ENCODE measurements around the gene ANAPC7.

The ANAPC7 gene

DNA sequence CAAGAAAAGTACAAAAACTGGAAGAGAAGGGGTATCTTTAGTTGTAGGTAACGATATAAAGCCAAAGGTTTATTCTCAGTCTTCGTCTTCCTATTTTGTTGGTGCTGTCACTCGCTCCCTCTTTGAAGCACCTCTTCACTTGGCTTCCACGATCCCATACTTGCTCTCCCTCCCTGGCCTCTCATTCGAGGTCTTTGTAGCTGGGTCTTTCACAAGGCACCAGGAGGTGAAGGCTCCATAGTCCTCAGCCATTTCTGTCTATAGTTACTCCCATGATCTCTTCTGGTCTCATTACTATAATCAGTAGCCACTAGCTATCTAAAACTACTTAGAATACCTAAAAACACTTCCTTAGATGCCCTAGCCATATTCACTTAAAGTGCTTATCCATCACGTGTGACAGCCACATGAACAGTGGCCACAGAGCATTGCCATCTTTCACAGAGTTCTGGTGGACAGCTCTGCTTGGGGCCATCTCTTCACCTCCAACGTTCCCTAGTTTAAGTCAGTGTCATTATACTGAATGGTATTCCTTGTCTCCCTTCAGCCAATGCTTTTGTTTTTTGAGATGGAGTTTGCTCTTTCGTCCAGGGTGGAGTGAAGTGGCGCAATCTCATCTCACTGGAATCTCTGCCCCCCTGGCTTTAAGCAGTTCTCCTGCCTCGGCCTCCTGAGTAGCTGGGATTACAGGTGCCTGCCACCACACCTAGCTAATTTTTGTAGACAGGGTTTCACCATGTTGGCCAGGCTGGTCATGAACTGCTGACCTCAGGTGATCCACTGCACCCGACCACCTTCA lies 65.4 kb downstream of the ANAPC7 start (continued):
- no peak for TF ChIP-seq INSM2 (tag by site-specific recombination; IDR thresholded peaks at IDR 0.05)
- TF ChIP-seq, protein P1, sequence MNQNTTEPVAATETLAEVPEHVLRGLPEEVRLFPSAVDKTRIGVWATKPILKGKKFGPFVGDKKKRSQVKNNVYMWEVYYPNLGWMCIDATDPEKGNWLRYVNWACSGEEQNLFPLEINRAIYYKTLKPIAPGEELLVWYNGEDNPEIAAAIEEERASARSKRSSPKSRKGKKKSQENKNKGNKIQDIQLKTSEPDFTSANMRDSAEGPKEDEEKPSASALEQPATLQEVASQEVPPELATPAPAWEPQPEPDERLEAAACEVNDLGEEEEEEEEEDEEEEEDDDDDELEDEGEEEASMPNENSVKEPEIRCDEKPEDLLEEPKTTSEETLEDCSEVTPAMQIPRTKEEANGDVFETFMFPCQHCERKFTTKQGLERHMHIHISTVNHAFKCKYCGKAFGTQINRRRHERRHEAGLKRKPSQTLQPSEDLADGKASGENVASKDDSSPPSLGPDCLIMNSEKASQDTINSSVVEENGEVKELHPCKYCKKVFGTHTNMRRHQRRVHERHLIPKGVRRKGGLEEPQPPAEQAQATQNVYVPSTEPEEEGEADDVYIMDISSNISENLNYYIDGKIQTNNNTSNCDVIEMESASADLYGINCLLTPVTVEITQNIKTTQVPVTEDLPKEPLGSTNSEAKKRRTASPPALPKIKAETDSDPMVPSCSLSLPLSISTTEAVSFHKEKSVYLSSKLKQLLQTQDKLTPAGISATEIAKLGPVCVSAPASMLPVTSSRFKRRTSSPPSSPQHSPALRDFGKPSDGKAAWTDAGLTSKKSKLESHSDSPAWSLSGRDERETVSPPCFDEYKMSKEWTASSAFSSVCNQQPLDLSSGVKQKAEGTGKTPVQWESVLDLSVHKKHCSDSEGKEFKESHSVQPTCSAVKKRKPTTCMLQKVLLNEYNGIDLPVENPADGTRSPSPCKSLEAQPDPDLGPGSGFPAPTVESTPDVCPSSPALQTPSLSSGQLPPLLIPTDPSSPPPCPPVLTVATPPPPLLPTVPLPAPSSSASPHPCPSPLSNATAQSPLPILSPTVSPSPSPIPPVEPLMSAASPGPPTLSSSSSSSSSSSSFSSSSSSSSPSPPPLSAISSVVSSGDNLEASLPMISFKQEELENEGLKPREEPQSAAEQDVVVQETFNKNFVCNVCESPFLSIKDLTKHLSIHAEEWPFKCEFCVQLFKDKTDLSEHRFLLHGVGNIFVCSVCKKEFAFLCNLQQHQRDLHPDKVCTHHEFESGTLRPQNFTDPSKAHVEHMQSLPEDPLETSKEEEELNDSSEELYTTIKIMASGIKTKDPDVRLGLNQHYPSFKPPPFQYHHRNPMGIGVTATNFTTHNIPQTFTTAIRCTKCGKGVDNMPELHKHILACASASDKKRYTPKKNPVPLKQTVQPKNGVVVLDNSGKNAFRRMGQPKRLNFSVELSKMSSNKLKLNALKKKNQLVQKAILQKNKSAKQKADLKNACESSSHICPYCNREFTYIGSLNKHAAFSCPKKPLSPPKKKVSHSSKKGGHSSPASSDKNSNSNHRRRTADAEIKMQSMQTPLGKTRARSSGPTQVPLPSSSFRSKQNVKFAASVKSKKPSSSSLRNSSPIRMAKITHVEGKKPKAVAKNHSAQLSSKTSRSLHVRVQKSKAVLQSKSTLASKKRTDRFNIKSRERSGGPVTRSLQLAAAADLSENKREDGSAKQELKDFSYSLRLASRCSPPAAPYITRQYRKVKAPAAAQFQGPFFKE (tag by site-specific recombination; IDR thresholded peaks at IDR 0.05; ENCODE audit: borderline replicate concordance): no peak
- no peak for TF ChIP-seq ZNF10 (tag by site-specific recombination; IDR thresholded peaks at IDR 0.05)

DNA sequence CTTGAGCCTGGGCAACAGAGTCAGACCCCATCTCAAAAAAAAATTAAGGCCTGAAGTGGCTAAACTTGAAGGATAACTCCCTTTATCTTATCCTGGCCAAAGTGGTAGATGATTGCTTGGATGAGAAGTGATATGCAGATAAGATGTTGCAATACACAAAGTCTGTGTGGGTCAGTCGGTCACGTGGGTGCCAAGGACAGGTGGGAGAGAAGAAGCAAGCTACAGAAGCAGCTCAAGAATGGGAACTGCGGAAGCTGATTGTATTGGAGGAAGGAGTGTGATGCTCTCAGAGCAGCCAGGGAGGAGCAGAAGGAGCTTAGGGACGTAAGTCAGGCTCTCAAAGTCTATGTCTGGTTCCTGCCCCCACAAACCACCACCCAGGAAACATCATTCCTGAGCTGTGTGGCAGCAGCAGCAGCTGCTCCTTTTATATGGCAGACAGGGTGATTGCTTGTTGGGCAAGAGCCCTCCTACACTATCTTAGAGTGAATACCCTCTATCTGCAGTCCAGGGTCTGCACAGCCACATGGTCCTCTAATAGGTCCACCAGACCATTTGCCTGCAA lies 67.9 kb downstream of the ANAPC7 start:
- Histone ChIP-seq H3K4me1 (ENCODE audit: control insufficient read depth, insufficient read depth, low read length) (no peaks in the 10 kb centered on the region; the same call in 1 of the 2 replicates), H3K36me3 (ENCODE audit: control insufficient read depth in 2 of 2, insufficient read depth in 1 of 2, low read length in 2 of 2) (peaks cover 65 to 96% of the 10 kb centered on the region in 2 experiments), H3K4me3 (ENCODE audit: low read depth, low read length) (no peak overlapping the region), H3K27ac (ENCODE audit: extremely low read depth, low read depth, low read length) (no peak overlapping the region), H3K9me3 (ENCODE audit: control insufficient read depth, insufficient read depth, low read depth, low read length) (no peaks in the 10 kb centered on the region)
- POLR2A ChIA-PET: no interaction called here
- TF ChIP-seq, protein P2, sequence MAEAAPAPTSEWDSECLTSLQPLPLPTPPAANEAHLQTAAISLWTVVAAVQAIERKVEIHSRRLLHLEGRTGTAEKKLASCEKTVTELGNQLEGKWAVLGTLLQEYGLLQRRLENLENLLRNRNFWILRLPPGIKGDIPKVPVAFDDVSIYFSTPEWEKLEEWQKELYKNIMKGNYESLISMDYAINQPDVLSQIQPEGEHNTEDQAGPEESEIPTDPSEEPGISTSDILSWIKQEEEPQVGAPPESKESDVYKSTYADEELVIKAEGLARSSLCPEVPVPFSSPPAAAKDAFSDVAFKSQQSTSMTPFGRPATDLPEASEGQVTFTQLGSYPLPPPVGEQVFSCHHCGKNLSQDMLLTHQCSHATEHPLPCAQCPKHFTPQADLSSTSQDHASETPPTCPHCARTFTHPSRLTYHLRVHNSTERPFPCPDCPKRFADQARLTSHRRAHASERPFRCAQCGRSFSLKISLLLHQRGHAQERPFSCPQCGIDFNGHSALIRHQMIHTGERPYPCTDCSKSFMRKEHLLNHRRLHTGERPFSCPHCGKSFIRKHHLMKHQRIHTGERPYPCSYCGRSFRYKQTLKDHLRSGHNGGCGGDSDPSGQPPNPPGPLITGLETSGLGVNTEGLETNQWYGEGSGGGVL (tag by site-specific recombination; IDR thresholded peaks at IDR 0.05): no peak
- TF ChIP-seq ZNF121 (tag by site-specific recombination; IDR thresholded peaks at IDR 0.05): peak; percentile 83
- CTCF ChIA-PET: interaction anchor here (0.7 kb wide), 1 partner anchor 460 kb away, joined by 3 read pairs; no protein-coding TSS in a partner anchor

GRCh38 chr12:110333201-110333600 lies 70.3 kb downstream of the ANAPC7 start:
- no peak for TF ChIP-seq ZNF132 (tag by site-specific recombination; IDR thresholded peaks at IDR 0.05; ENCODE audit: borderline replicate concordance)
- TF ChIP-seq MEIS1 (CRISPR knock-in tag; IDR thresholded peaks at IDR 0.05; ENCODE audit: borderline replicate concordance): no peak
- TF ChIP-seq ZNF692 (tag by site-specific recombination; IDR thresholded peaks at IDR 0.05): peak; percentile 64
- TF ChIP-seq ZFP69B (tag by site-specific recombination; IDR thresholded peaks at IDR 0.05): 0 out of 2 replicates have a peak, but pooled peaks have one; percentile 33
- TF ChIP-seq ZNF184 (tag by site-specific recombination; IDR thresholded peaks at IDR 0.05): no peak
- TF ChIP-seq, protein P3, sequence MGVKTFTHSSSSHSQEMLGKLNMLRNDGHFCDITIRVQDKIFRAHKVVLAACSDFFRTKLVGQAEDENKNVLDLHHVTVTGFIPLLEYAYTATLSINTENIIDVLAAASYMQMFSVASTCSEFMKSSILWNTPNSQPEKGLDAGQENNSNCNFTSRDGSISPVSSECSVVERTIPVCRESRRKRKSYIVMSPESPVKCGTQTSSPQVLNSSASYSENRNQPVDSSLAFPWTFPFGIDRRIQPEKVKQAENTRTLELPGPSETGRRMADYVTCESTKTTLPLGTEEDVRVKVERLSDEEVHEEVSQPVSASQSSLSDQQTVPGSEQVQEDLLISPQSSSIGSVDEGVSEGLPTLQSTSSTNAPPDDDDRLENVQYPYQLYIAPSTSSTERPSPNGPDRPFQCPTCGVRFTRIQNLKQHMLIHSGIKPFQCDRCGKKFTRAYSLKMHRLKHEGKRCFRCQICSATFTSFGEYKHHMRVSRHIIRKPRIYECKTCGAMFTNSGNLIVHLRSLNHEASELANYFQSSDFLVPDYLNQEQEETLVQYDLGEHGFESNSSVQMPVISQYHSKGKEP (tag by site-specific recombination; IDR thresholded peaks at IDR 0.05): no peak
- peak; percentile 97 for TF ChIP-seq PRDM10 (tag by site-specific recombination; IDR thresholded peaks at IDR 0.05)
- Histone ChIP-seq H3K9me3 (ENCODE audit: control insufficient read depth, insufficient read depth, low read depth, low read length) (no peaks in the 10 kb centered on the region), H3K4me3 (ENCODE audit: low read depth, low read length) (no peak overlapping the region), H3K27ac (ENCODE audit: extremely low read depth, low read depth, low read length) (no peak overlapping the region), H3K36me3 (ENCODE audit: control insufficient read depth in 2 of 2, insufficient read depth in 1 of 2, low read length in 2 of 2) (peaks cover 67 to 92% of the 10 kb centered on the region in 2 experiments), H3K4me1 (ENCODE audit: control insufficient read depth, insufficient read depth, low read length) (no peaks in the 10 kb centered on the region; the same call in 1 of the 2 replicates)
- POLR2A ChIA-PET: no interaction called here
- CTCF ChIA-PET: no interaction called here

All from HEK293 (cell line).